Activated T-cell treated with anti-CD3 and anti-CD28 coated beads, Interleukin-2, amount 50 U/mL, for 24 hours (primary cell): ENCODE results near the gene PLEKHA8.
A peak's percentile ranks its signal among the peaks of the same experiment; 100 is the strongest.

Experiments
- DNase-seq: peaks from one replicate; pipeline ENCODE4 v3.0.0-alpha.2; 2020
- H3K27ac Mint-ChIP-seq: 2 replicates; pipeline ENCODE4 v1.8.0; 2020; ENCODE audit warnings: mild to moderate bottlenecking, mixed read lengths
- H3K27me3 Mint-ChIP-seq: 2 replicates; pipeline ENCODE4 v1.8.0; 2020; ENCODE audit warnings: mixed read lengths
- H3K36me3 Mint-ChIP-seq: 2 replicates; pipeline ENCODE4 v1.8.0; 2020; ENCODE audit warnings: low read depth, mixed read lengths
- H3K4me1 Mint-ChIP-seq: 2 replicates; pipeline ENCODE4 v1.8.0; 2020; ENCODE audit warnings: low read depth, mixed read lengths
- H3K4me3 Mint-ChIP-seq: 2 replicates; pipeline ENCODE4 v1.8.0; 2020; ENCODE audit warnings: mild to moderate bottlenecking, moderate library complexity, mixed read lengths
- H3K9me3 Mint-ChIP-seq: 2 replicates; pipeline ENCODE4 v1.8.0; 2020; ENCODE audit warnings: mixed read lengths

Gene PLEKHA8

GRCh38 chr7:30005464-30005863 lies 22.7 kb upstream of the PLEKHA8 start:
- H3K27me3 Mint-ChIP-seq: peaks cover 12% of the 10 kb centered on the region
- H3K27ac Mint-ChIP-seq: no peak overlapping the region
- no peak overlapping the region for H3K4me3 Mint-ChIP-seq
- H3K36me3 Mint-ChIP-seq: no peaks in the 10 kb centered on the region
- H3K9me3 Mint-ChIP-seq: no peaks in the 10 kb centered on the region
- no peaks in the 10 kb centered on the region for H3K4me1 Mint-ChIP-seq
- no peak for DNase-seq

- Mint-ChIP-seq H3K4me3 (no peak overlapping the region), H3K36me3 (peaks cover 10% of the 10 kb centered on the region), H3K9me3 (no peaks in the 10 kb centered on the region), H3K27me3 (no peaks in the 10 kb centered on the region), H3K27ac (no peak overlapping the region), H3K4me1 (no peaks in the 10 kb centered on the region)
- no peak for DNase-seq
Measured at GRCh38 chr7:30010021-30010420, 18.2 kb upstream of the PLEKHA8 start.

- no peak overlapping the region for H3K27ac Mint-ChIP-seq
- H3K9me3 Mint-ChIP-seq: no peaks in the 10 kb centered on the region
Measured at GRCh38 chr7:30012757-30013156, 15.5 kb upstream of the PLEKHA8 start.

GRCh38 chr7:30018451-30018850 lies 9.8 kb upstream of the PLEKHA8 start:
- DNase-seq: no peak
- no peak overlapping the region for H3K27ac Mint-ChIP-seq

More at GRCh38 chr7:30012757-30013156, 15.5 kb upstream of the PLEKHA8 start:
- Mint-ChIP-seq H3K4me3 (no peak overlapping the region), H3K36me3 (peaks cover 21% of the 10 kb centered on the region), H3K4me1 (no peaks in the 10 kb centered on the region), H3K27me3 (no peaks in the 10 kb centered on the region)
- no peak for DNase-seq

GRCh38 chr7:30019387-30019786 lies 8.8 kb upstream of the PLEKHA8 start:
- Mint-ChIP-seq H3K27ac (no peak overlapping the region), H3K36me3 (peaks cover 26% of the 10 kb centered on the region), H3K4me1 (peaks cover 19% of the 10 kb centered on the region), H3K4me3 (no peak overlapping the region), H3K9me3 (no peaks in the 10 kb centered on the region), H3K27me3 (no peaks in the 10 kb centered on the region)
- DNase-seq: no peak

More at GRCh38 chr7:30018451-30018850, 9.8 kb upstream of the PLEKHA8 start:
- Mint-ChIP-seq H3K9me3 (no peaks in the 10 kb centered on the region), H3K27me3 (no peaks in the 10 kb centered on the region), H3K4me3 (no peak overlapping the region), H3K4me1 (peaks cover 11% of the 10 kb centered on the region), H3K36me3 (peaks cover 33% of the 10 kb centered on the region)

GRCh38 chr7:30019960-30020359 lies 8.3 kb upstream of the PLEKHA8 start:
- Mint-ChIP-seq H3K27ac (no peak overlapping the region), H3K4me3 (no peak overlapping the region), H3K36me3 (peaks cover 23% of the 10 kb centered on the region), H3K9me3 (no peaks in the 10 kb centered on the region), H3K4me1 (peaks cover 24% of the 10 kb centered on the region), H3K27me3 (no peaks in the 10 kb centered on the region)
- no peak for DNase-seq

- Mint-ChIP-seq H3K27me3 (no peaks in the 10 kb centered on the region), H3K4me1 (peaks cover 29% of the 10 kb centered on the region), H3K9me3 (no peaks in the 10 kb centered on the region), H3K36me3 (peaks cover 23% of the 10 kb centered on the region), H3K27ac (no peak overlapping the region), H3K4me3 (no peak overlapping the region)
- no peak for DNase-seq
Measured at GRCh38 chr7:30020535-30020934, 7.7 kb upstream of the PLEKHA8 start.

GRCh38 chr7:30022991-30023390 lies 5.2 kb upstream of the PLEKHA8 start:
- H3K27ac Mint-ChIP-seq: no peak overlapping the region
- DNase-seq: no peak
- H3K27me3 Mint-ChIP-seq: no peaks in the 10 kb centered on the region
- peaks cover 29% of the 10 kb centered on the region for H3K36me3 Mint-ChIP-seq
- no peaks in the 10 kb centered on the region for H3K9me3 Mint-ChIP-seq
- H3K4me1 Mint-ChIP-seq: peaks cover 43% of the 10 kb centered on the region
- no peak overlapping the region for H3K4me3 Mint-ChIP-seq

GRCh38 chr7:30023524-30023923 lies 4.7 kb upstream of the PLEKHA8 start:
- no peaks in the 10 kb centered on the region for H3K9me3 Mint-ChIP-seq
- H3K27ac Mint-ChIP-seq: no peak overlapping the region
- peaks cover 43% of the 10 kb centered on the region for H3K4me1 Mint-ChIP-seq
- DNase-seq: no peak
- peak overlapping the region; percentile 21 for H3K4me3 Mint-ChIP-seq
- H3K36me3 Mint-ChIP-seq: peaks cover 25% of the 10 kb centered on the region
- H3K27me3 Mint-ChIP-seq: no peaks in the 10 kb centered on the region

- peak within 1 kb of the TSS; percentile 94 for H3K27ac Mint-ChIP-seq
- DNase-seq: peak; percentile 88
- H3K4me3 Mint-ChIP-seq: no peak within 1 kb of the TSS
- H3K27me3 Mint-ChIP-seq: no peaks in the 10 kb centered on the region
- no peaks in the 10 kb centered on the region for H3K9me3 Mint-ChIP-seq
- peaks cover 37% of the 10 kb centered on the region for H3K4me1 Mint-ChIP-seq
- peaks cover 20% of the 10 kb centered on the region for H3K36me3 Mint-ChIP-seq
Measured at GRCh38 chr7:30026229-30027064, 1.8 kb upstream of the PLEKHA8 start, which contains the start of gene FKBP14. FKBP14 (minus strand) TSS chr7:30026702; CDS start chr7:30026508, 194 bp downstream.

GRCh38 chr7:30027065-30027456 lies 1.2 kb upstream of the PLEKHA8 start:
- H3K36me3 Mint-ChIP-seq: peaks cover 20% of the 10 kb centered on the region

GRCh38 chr7:30027740-30028215 lies 434 bp upstream of the PLEKHA8 start:
- DNase-seq: no peak
- H3K4me3 Mint-ChIP-seq: no peak overlapping the region
- H3K27me3 Mint-ChIP-seq: no peaks in the 10 kb centered on the region
- no peaks in the 10 kb centered on the region for H3K9me3 Mint-ChIP-seq
- peaks cover 41% of the 10 kb centered on the region for H3K4me1 Mint-ChIP-seq
- peak overlapping the region; percentile 94 for H3K27ac Mint-ChIP-seq
- peaks cover 20% of the 10 kb centered on the region for H3K36me3 Mint-ChIP-seq

More at GRCh38 chr7:30027065-30027456, 1.2 kb upstream of the PLEKHA8 start:
- peak overlapping the region; percentile 94 for H3K27ac Mint-ChIP-seq
- H3K9me3 Mint-ChIP-seq: no peaks in the 10 kb centered on the region
- H3K27me3 Mint-ChIP-seq: no peaks in the 10 kb centered on the region
- no peak overlapping the region for H3K4me3 Mint-ChIP-seq
- H3K4me1 Mint-ChIP-seq: peaks cover 37% of the 10 kb centered on the region
- DNase-seq: no peak

GRCh38 chr7:30028749-30029635 lies 780 bp downstream of the PLEKHA8 start:
- Mint-ChIP-seq H3K4me1 (peaks cover 33% of the 10 kb centered on the region), H3K27me3 (no peaks in the 10 kb centered on the region), H3K4me3 (no peak overlapping the region), H3K27ac (peak overlapping the region; percentile 84), H3K9me3 (no peaks in the 10 kb centered on the region), H3K36me3 (peaks cover 20% of the 10 kb centered on the region)
- DNase-seq: no peak

GRCh38 chr7:30029696-30030095 lies 1.5 kb downstream of the PLEKHA8 start:
- Mint-ChIP-seq H3K4me1 (peaks cover 28% of the 10 kb centered on the region), H3K27ac (no peak overlapping the region), H3K36me3 (peaks cover 20% of the 10 kb centered on the region), H3K27me3 (no peaks in the 10 kb centered on the region), H3K9me3 (no peaks in the 10 kb centered on the region), H3K4me3 (no peak overlapping the region)
- no peak for DNase-seq
